H9 (cell line): ENCODE measurements around the gene ACTL7B. TPM values are rescaled to one million over a fixed set of nuclear protein-coding genes. Genes with fewer than 3 reads are reported as not detected.

Experiments
- DNase-seq: peaks from one replicate; pipeline ENCODE4 v3.0.0-alpha.2; 2017
- H2AFZ ChIP-seq: one replicate; pipeline ENCODE4 v1.6.1; 2013; ENCODE audit warnings: mild to moderate bottlenecking, low read length, control low read depth, moderate library complexity
- H2AK5ac ChIP-seq: 2 replicates; pipeline ENCODE4 v1.6.1; 2013; ENCODE audit warnings: low read length, control low read depth, mixed read lengths; ENCODE audit not compliant: insufficient read length
- H2BK120ac ChIP-seq: one replicate; pipeline ENCODE4 v1.6.1; 2013; ENCODE audit warnings: low read depth, mild to moderate bottlenecking, low read length, control low read depth, inconsistent platforms; ENCODE audit not compliant: poor library complexity, severe bottlenecking
- H2BK12ac ChIP-seq: 2 replicates; pipeline ENCODE4 v1.6.1; 2013; ENCODE audit warnings: low read length, control low read depth, mixed read lengths, low read depth; ENCODE audit not compliant: insufficient read length
- H2BK15ac ChIP-seq: 2 replicates; pipeline ENCODE4 v1.6.1; 2013; ENCODE audit warnings: low read depth, low read length, control low read depth
- H2BK20ac ChIP-seq: one replicate; pipeline ENCODE4 v1.6.1; 2013; ENCODE audit warnings: low read depth, mild to moderate bottlenecking, low read length, control low read depth, inconsistent platforms; ENCODE audit not compliant: poor library complexity, severe bottlenecking
- H2BK5ac ChIP-seq: 2 replicates; pipeline ENCODE4 v1.6.1; 2013; ENCODE audit warnings: low read length, control low read depth, mixed read lengths; ENCODE audit not compliant: insufficient read length
- H3K14ac ChIP-seq: 2 replicates; pipeline ENCODE4 v1.6.1; 2013; ENCODE audit warnings: low read length, control low read depth; ENCODE audit not compliant: insufficient read depth
- H3K18ac ChIP-seq: 2 replicates; pipeline ENCODE4 v1.6.1; 2013; ENCODE audit warnings: low read depth, mild to moderate bottlenecking, mixed read lengths, low read length, control low read depth; ENCODE audit not compliant: insufficient read length
- H3K23ac ChIP-seq: 2 replicates; pipeline ENCODE4 v1.6.1; 2013; ENCODE audit warnings: low read length, control low read depth, mixed read lengths, low read depth; ENCODE audit not compliant: insufficient read length
- H3K23me2 ChIP-seq: 2 replicates; pipeline ENCODE4 v1.6.1; 2013; ENCODE audit warnings: low read depth, mild to moderate bottlenecking, mixed read lengths, low read length, control low read depth; ENCODE audit not compliant: insufficient read length, poor library complexity, severe bottlenecking
- H3K27ac ChIP-seq: 2 replicates; pipeline ENCODE4 v1.5.1; 2013; ENCODE audit warnings: low read length, control low read depth, mixed read lengths, low read depth; ENCODE audit not compliant: insufficient read length
- H3K27me3 ChIP-seq: 2 replicates; pipeline ENCODE4 v1.6.1; 2013; ENCODE audit warnings: low read length, control low read depth, inconsistent platforms; ENCODE audit not compliant: insufficient read depth
- H3K4ac ChIP-seq: 2 replicates; pipeline ENCODE4 v1.6.1; 2013; ENCODE audit warnings: low read depth, mild to moderate bottlenecking, control low read depth, inconsistent platforms, low read length, moderate library complexity
- H3K4me1 ChIP-seq: 2 replicates; pipeline ENCODE4 v1.6.1; 2013; ENCODE audit warnings: low read length, control low read depth, inconsistent platforms; ENCODE audit not compliant: insufficient read depth
- H3K4me2 ChIP-seq: 2 replicates; pipeline ENCODE4 v1.6.1; 2013; ENCODE audit warnings: low read length, control low read depth, mixed read lengths; ENCODE audit not compliant: insufficient read length, insufficient read depth
- H3K56ac ChIP-seq: 2 replicates; pipeline ENCODE4 v1.6.1; 2013; ENCODE audit warnings: low read depth, mild to moderate bottlenecking, mixed read lengths, low read length, control low read depth; ENCODE audit not compliant: insufficient read length
- H3K79me1 ChIP-seq: 2 replicates; pipeline ENCODE4 v1.6.1; 2013; ENCODE audit warnings: low read depth, mild to moderate bottlenecking, moderate library complexity, low read length, control low read depth, inconsistent platforms; ENCODE audit not compliant: insufficient read depth, poor library complexity, severe bottlenecking
- H3K79me2 ChIP-seq: 2 replicates; pipeline ENCODE4 v1.6.1; 2013; ENCODE audit warnings: low read length, control low read depth, inconsistent platforms; ENCODE audit not compliant: insufficient read depth
- H3K9ac ChIP-seq: 2 replicates; pipeline ENCODE4 v1.6.1; 2013; ENCODE audit warnings: low read length, control low read depth, mixed read lengths; ENCODE audit not compliant: insufficient read length; ENCODE audit errors: extremely low read depth
- H3K9me3 ChIP-seq: one replicate; pipeline ENCODE4 v1.6.1; 2013; ENCODE audit warnings: low read depth, low read length, inconsistent platforms; ENCODE audit not compliant: control insufficient read depth
- H3T11ph ChIP-seq: one replicate; pipeline ENCODE4 v1.6.1; 2013; ENCODE audit warnings: mild to moderate bottlenecking, low read length, control low read depth, inconsistent platforms
- H4K20me1 ChIP-seq: one replicate; pipeline ENCODE4 v1.6.1; 2013; ENCODE audit not compliant: control insufficient read depth, insufficient read length, insufficient read depth
- H4K5ac ChIP-seq: 2 replicates; pipeline ENCODE4 v1.6.1; 2013; ENCODE audit warnings: low read depth, mild to moderate bottlenecking, mixed read lengths, low read length, control low read depth; ENCODE audit not compliant: insufficient read length
- H4K8ac ChIP-seq: replicated peaks from 2 replicates; pipeline ENCODE4 v1.6.1; 2013; ENCODE audit warnings: low read length, control low read depth, mixed read lengths, low read depth; ENCODE audit not compliant: insufficient read length
- H4K91ac ChIP-seq: 2 replicates; pipeline ENCODE4 v1.6.1; 2013; ENCODE audit warnings: low read depth, mild to moderate bottlenecking, moderate library complexity, mixed read lengths, low read length, control low read depth; ENCODE audit not compliant: insufficient read length
- H3K27ac Mint-ChIP-seq, 3 experiments: 2 replicates in 2 of 3; 3 replicates in 1 of 3; pipeline ENCODE4 v1.8.0; 2020 to 2021; ENCODE audit warnings: mixed read lengths in 3 of 3, mild to moderate bottlenecking in 1 of 3, moderate library complexity in 1 of 3
- H3K27me3 Mint-ChIP-seq: 2 replicates; pipeline ENCODE4 v1.8.0; 2021; ENCODE audit warnings: low read depth, mild to moderate bottlenecking, moderate library complexity, mixed read lengths
- H3K36me3 Mint-ChIP-seq, 3 experiments: 2 replicates in 2 of 3; 3 replicates in 1 of 3; pipeline ENCODE4 v1.8.0; 2020 to 2021; ENCODE audit warnings: low read depth in 3 of 3, mixed read lengths in 3 of 3; ENCODE audit not compliant: insufficient read depth in 1 of 3
- H3K4me1 Mint-ChIP-seq, 2 experiments: 2 replicates each; pipeline ENCODE4 v1.8.0; 2020; ENCODE audit warnings: mixed read lengths in 2 of 2
- H3K4me3 Mint-ChIP-seq, 2 experiments: 2 replicates in 1 of 2; 3 replicates in 1 of 2; pipeline ENCODE4 v1.8.0; 2020 to 2021; ENCODE audit warnings: mild to moderate bottlenecking in 2 of 2, mixed read lengths in 2 of 2, moderate library complexity in 1 of 2
- H3K9me3 Mint-ChIP-seq, 2 experiments: 2 replicates in 1 of 2; 3 replicates in 1 of 2; pipeline ENCODE4 v1.8.0; 2020; ENCODE audit warnings: mild to moderate bottlenecking in 2 of 2, mixed read lengths in 2 of 2, moderate library complexity in 1 of 2
- WGBS: extraction: QIAGEN DNeasy Blood & Tissue Kit; methylation state at CpG from one replicate; pipeline ENCODE4 v1.1.7; 2013; ENCODE audit warnings: missing lambda C conversion rate, low lambda C conversion rate, mixed read lengths; ENCODE audit not compliant: insufficient read length; ENCODE audit errors: extremely low coverage; 5-methylcytosine and 5-hydroxymethylcytosine counted together
- total RNA-seq: library from RNA; stranded (reverse); gene quantifications from 2 replicates; pipeline ENCODE4 v1.2.1, GENCODE V29; 2021
- TF ChIP-seq, protein P1 (sequence below): fragments of 200-600 bp; sonication (generic); conservative IDR thresholded peaks from 3 replicates; pipeline ENCODE4 v1.8.0; 2021; ENCODE audit warnings: antibody characterized with exemption, mild to moderate bottlenecking

ACTL7B gene
- total RNA-seq, 1 experiment from 2014 or later: 0.09 TPM

DNA sequence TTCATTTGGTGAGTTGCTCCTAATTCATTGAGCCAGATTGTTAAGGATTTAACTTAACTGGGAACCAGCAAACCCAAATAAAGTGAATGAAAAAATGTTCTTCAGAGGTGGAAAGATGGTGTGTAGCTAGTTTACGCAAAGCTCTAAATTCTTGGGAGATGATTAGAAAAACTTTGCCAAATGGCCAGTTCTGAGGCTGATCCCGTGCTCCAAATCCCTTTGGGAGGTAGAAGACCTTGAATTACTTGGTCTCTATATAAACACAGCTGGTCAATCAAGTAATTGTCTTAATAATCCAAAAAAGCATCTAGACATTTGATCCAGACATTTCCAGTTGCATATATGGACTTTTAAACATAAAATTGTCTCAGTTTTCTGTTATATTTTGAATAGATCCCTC is 11.4 kb downstream of the ACTL7B start:
- Histone ChIP-seq H2BK20ac (no peak overlapping the region), H3K23me2 (no peaks in the 10 kb centered on the region), H2AK5ac (no peak overlapping the region), H2AFZ (no peak overlapping the region), H3K4me1 (no peaks in the 10 kb centered on the region), H3K23ac (no peak overlapping the region), H3K4ac (no peak overlapping the region), H3T11ph (no peak overlapping the region), H3K18ac (no peak overlapping the region), H3K4me2 (no peak overlapping the region), H4K5ac (no peak overlapping the region), H2BK5ac (no peak overlapping the region), H3K56ac (no peak overlapping the region), H3K14ac (no peak overlapping the region), H3K79me2 (no peaks in the 10 kb centered on the region), H3K9me3 (no peaks in the 10 kb centered on the region), H2BK120ac (no peak overlapping the region), H2BK15ac (no peak overlapping the region), H4K8ac (no peak overlapping the region), H4K20me1 (no peaks in the 10 kb centered on the region), H4K91ac (no peak overlapping the region), H2BK12ac (no peak overlapping the region), H3K27ac (no peak overlapping the region), H3K9ac (no peak overlapping the region), H3K79me1 (no peaks in the 10 kb centered on the region), H3K27me3 (no peaks in the 10 kb centered on the region)
- H3K27me3 Mint-ChIP-seq: peaks cover 3% of the 10 kb centered on the region
- no peak for DNase-seq
- H3K36me3 Mint-ChIP-seq: no peaks in the 10 kb centered on the region
- peaks cover 4 to 8% of the 10 kb centered on the region in 2 experiments for H3K4me1 Mint-ChIP-seq
- H3K4me3 Mint-ChIP-seq: no peak overlapping the region
- H3K27ac Mint-ChIP-seq: no peak overlapping the region
- peaks cover 3% of the 10 kb centered on the region in 2 experiments; a peak in 2 of 5 replicates for H3K9me3 Mint-ChIP-seq
- WGBS: no CpG with 5 or more reads among the region's 2 CpGs
- TF ChIP-seq, protein P1, sequence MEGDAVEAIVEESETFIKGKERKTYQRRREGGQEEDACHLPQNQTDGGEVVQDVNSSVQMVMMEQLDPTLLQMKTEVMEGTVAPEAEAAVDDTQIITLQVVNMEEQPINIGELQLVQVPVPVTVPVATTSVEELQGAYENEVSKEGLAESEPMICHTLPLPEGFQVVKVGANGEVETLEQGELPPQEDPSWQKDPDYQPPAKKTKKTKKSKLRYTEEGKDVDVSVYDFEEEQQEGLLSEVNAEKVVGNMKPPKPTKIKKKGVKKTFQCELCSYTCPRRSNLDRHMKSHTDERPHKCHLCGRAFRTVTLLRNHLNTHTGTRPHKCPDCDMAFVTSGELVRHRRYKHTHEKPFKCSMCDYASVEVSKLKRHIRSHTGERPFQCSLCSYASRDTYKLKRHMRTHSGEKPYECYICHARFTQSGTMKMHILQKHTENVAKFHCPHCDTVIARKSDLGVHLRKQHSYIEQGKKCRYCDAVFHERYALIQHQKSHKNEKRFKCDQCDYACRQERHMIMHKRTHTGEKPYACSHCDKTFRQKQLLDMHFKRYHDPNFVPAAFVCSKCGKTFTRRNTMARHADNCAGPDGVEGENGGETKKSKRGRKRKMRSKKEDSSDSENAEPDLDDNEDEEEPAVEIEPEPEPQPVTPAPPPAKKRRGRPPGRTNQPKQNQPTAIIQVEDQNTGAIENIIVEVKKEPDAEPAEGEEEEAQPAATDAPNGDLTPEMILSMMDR: no peak
